Nephron (organoid): Measurements from ENCODE around the gene LYSMD3.

ENCODE experiments used
- H3K27ac Mint-ChIP-seq, 3 experiments: 2 replicates each; pipeline ENCODE4 v1.8.0; 2020; ENCODE audit warnings: mixed read lengths in 3 of 3, mild to moderate bottlenecking in 2 of 3, moderate library complexity in 1 of 3
- H3K27me3 Mint-ChIP-seq: 2 replicates; pipeline ENCODE4 v1.8.0; 2021; ENCODE audit warnings: low read depth, mild to moderate bottlenecking, moderate library complexity, mixed read lengths
- H3K36me3 Mint-ChIP-seq: 2 replicates; pipeline ENCODE4 v1.8.0; 2020; ENCODE audit warnings: low read depth, mixed read lengths
- H3K4me1 Mint-ChIP-seq: 2 replicates; pipeline ENCODE4 v1.8.0; 2020; ENCODE audit warnings: mixed read lengths
- H3K4me3 Mint-ChIP-seq, 3 experiments: 2 replicates each; pipeline ENCODE4 v1.8.0; 2020; ENCODE audit warnings: mild to moderate bottlenecking in 3 of 3, mixed read lengths in 3 of 3, moderate library complexity in 2 of 3
- H3K9me3 Mint-ChIP-seq: 2 replicates; pipeline ENCODE4 v1.8.0; 2020; ENCODE audit warnings: mixed read lengths
- TF ChIP-seq, protein P1 (sequence below), 3 experiments: fragments of 200-600 bp; sonication (generic); IDR thresholded peaks; one replicate each; pipeline ENCODE4 v1.5.0; 2021; ENCODE audit warnings: antibody characterized with exemption in 3 of 3; ENCODE audit not compliant: unreplicated experiment in 3 of 3

Gene LYSMD3

GRCh38 chr5:90546216-90546837 lies 16.9 kb upstream of the LYSMD3 start:
- H3K27ac Mint-ChIP-seq = peak overlapping the region in 1 of 3 experiments; percentile 64
- no peaks in the 10 kb centered on the region for H3K9me3 Mint-ChIP-seq
- H3K27me3 Mint-ChIP-seq = peaks cover 10% of the 10 kb centered on the region
- TF ChIP-seq, protein P1, sequence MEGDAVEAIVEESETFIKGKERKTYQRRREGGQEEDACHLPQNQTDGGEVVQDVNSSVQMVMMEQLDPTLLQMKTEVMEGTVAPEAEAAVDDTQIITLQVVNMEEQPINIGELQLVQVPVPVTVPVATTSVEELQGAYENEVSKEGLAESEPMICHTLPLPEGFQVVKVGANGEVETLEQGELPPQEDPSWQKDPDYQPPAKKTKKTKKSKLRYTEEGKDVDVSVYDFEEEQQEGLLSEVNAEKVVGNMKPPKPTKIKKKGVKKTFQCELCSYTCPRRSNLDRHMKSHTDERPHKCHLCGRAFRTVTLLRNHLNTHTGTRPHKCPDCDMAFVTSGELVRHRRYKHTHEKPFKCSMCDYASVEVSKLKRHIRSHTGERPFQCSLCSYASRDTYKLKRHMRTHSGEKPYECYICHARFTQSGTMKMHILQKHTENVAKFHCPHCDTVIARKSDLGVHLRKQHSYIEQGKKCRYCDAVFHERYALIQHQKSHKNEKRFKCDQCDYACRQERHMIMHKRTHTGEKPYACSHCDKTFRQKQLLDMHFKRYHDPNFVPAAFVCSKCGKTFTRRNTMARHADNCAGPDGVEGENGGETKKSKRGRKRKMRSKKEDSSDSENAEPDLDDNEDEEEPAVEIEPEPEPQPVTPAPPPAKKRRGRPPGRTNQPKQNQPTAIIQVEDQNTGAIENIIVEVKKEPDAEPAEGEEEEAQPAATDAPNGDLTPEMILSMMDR (IDR thresholded peaks at IDR 0.05; ENCODE audit: unreplicated experiment in 3 of 3) = no peak
- H3K4me3 Mint-ChIP-seq = no peak overlapping the region
- H3K4me1 Mint-ChIP-seq = peaks cover 4% of the 10 kb centered on the region
- no peaks in the 10 kb centered on the region for H3K36me3 Mint-ChIP-seq

GRCh38 chr5:90545511-90545910 lies 16.1 kb upstream of the LYSMD3 start:
- TF ChIP-seq, protein P1 (IDR thresholded peaks at IDR 0.05; ENCODE audit: unreplicated experiment in 3 of 3) = no peak
- Mint-ChIP-seq H3K27me3 (peaks cover 10% of the 10 kb centered on the region), H3K4me3 (no peak overlapping the region), H3K36me3 (no peaks in the 10 kb centered on the region), H3K9me3 (no peaks in the 10 kb centered on the region), H3K4me1 (peaks cover 4% of the 10 kb centered on the region), H3K27ac (no peak overlapping the region)

GRCh38 chr5:90542827-90543519 lies 13.6 kb upstream of the LYSMD3 start:
- peaks cover 2% of the 10 kb centered on the region for H3K4me1 Mint-ChIP-seq
- TF ChIP-seq, protein P1 (IDR thresholded peaks at IDR 0.05; ENCODE audit: unreplicated experiment in 3 of 3) = no peak
- no peaks in the 10 kb centered on the region for H3K36me3 Mint-ChIP-seq
- no peaks in the 10 kb centered on the region for H3K9me3 Mint-ChIP-seq
- no peak overlapping the region for H3K27ac Mint-ChIP-seq
- H3K27me3 Mint-ChIP-seq = peaks cover 3% of the 10 kb centered on the region
- H3K4me3 Mint-ChIP-seq = no peak overlapping the region

GRCh38 chr5:90534922-90535321 lies 5.5 kb upstream of the LYSMD3 start:
- TF ChIP-seq, protein P1 (IDR thresholded peaks at IDR 0.05; ENCODE audit: unreplicated experiment in 3 of 3) = no peak
- Mint-ChIP-seq H3K9me3 (no peaks in the 10 kb centered on the region), H3K27me3 (no peaks in the 10 kb centered on the region), H3K4me1 (no peaks in the 10 kb centered on the region), H3K4me3 (no peak overlapping the region), H3K27ac (no peak overlapping the region), H3K36me3 (no peaks in the 10 kb centered on the region)

- Mint-ChIP-seq H3K9me3 (no peaks in the 10 kb centered on the region), H3K27me3 (no peaks in the 10 kb centered on the region), H3K4me3 (no peak overlapping the region), H3K27ac (no peak overlapping the region), H3K4me1 (peaks cover 2% of the 10 kb centered on the region), H3K36me3 (no peaks in the 10 kb centered on the region)
- TF ChIP-seq, protein P1 (IDR thresholded peaks at IDR 0.05; ENCODE audit: unreplicated experiment in 3 of 3) = no peak
Observed at GRCh38 chr5:90533794-90534193, 4.4 kb upstream of the LYSMD3 start.
